NCI-H146 treated with DMSO at 0.1 percent for 48 hours (cell line): Measurements from ENCODE around the gene SELENBP1.

Source experiments
- DNase-seq: peaks from one replicate; lab custom pipeline; 2025; ENCODE audit not compliant: unreplicated experiment; lab: John Stamatoyannopoulos, UW

The SELENBP1 gene

DNA sequence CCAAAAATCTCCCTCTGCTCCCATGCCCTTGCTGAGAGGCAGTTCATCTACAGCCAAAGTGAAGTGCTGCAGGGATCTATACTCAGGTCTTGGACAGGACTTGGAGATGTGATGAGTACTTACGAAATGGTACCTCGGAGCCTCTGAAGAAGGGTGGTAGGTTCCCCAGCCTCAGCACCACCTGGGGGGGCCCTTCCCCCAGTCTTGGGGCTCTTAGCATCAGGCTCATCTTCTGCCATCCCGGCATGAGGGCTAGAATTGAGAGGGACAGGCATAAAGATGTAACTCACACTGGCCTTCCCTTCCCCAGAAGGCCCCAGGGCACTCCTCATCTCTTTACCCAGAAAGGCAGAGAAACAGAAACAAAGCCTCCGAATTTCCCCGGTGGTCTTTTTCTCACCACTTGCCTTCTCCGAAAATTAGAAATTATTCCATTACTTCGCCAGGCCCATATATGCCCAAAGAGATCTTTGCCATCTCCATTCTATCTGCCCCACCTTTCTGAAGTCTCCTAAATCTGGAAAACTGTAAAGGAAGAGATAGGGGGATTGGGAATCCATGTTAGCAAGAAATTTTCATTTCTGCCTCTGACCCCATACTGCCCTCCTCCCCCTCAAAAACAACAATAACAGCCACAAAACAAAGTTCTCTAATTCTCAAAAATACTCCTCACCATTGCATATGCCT is 26.3 kb downstream of the SELENBP1 start:
- DNase-seq: no peak

DNA sequence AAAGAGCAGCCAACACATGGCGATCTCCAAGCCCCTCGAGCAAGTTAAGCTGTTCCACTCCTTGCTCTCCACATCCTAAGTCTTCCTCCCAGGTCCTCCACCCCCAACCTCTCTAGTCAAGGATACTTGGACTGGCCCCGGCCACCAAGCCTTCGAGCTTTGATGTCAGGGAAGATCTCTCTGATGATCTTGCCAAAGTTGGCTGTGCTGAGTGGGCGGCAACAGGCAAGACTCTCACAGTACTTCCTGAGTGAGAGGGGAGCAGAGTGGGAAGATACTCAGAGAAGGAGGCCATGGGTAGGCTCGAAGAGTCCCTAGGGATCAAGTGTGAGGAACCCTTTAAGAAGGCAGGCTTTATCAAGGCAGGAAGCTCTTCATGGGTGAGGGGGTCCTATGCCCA is 28.2 kb downstream of the SELENBP1 start:
- no peak for DNase-seq

DNA sequence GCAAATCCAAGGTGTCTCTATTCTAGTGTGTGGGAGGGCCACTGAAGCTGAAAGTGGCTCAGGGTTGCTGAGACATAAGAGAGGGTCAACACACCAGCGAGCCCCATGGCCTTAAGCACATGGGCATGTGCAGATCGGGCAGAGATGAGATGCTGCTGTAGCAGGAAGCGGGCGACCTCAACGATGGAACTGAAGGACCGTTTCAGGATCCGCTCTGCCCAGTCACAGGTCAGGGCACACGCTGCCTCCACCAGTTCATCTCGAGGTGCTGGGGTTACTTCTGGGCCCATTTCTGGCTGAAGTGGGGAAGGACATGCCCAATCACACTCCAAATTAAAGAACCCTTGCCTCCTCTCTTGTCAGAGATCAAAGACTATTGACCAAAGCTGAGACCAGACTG is 28.9 kb downstream of the SELENBP1 start:
- no peak for DNase-seq

DNA sequence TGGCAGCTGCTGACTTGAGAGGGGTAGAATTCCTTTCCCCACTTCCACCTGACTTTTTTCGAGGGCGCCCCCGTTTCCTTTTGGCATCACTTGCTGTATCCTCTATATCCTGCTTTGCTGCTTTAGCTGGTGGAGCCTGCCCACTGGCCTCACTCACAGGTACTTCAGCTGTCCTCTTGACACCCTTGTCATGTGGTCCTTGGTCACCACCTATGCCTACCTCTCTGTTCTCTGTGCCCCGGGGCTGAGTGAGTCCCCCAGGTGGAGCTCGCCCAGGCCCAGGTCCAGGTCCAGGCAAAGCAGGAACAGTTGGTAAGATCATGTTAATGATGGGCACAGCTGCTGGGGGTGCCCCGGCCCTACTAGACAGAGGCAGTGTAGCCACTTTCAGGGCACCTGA is 29.9 kb downstream of the SELENBP1 start:
- no peak for DNase-seq

DNA sequence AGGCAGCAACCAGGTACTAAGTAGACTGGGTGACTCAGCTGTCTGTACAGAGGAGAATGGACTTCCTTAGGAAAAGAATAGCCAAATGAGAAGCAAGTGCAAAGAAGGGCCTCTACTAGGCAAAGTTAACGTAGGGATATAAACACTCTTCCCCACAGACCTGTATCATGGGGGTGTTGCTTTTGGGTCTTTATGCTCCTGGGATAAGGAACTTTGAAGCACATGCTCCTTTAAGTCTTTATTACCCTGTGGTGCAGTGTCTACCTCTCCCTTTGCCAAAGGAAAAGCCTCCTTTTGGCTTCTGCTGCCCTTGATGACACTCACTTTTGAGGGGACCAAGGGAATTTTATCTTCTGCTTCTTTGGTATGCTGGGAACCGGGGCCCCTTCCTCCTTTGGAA is 30.5 kb downstream of the SELENBP1 start:
- no peak for DNase-seq

DNA sequence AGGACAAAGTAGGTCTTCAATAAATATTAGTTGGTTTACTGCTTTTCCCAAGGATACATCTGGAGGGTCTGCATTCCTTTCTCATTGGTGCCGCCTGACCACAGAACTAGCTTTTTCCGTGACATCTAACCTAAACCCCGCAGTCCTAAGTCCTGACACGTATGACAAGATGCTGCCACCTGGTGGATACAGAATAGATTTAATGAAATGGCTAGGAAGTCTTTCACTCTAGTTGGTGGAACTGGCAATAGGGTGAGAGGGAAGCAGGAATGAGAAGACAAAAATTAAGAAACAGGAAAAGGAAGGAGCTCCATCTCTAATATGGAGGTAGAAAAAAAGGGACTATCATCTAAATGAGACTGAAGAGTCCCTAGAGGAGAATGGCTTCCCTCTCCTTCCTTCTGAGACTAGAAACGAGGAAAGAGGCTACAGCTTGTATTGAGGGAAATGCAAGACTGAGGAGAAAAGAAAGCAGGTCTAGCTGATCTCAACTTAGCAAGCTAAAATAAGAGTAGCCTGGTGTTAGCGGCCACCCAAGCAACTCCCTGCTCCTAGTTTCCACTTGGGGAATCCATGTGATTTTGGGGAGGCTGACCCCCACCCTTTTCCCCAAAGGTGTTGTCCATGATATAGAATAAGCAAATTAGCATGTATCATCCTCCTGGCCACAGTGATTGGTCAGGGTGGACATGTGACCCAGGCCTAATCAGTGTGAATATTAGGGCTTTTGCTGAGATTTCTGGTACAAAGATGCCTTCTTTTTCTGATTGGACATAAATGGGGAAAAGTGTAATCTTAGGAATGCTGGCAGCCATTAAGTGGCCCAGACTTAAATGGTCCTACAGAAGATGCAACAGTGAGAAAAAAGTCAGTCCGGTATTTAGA is 31.4 kb downstream of the SELENBP1 start:
- DNase-seq: peak; percentile 65

DNA sequence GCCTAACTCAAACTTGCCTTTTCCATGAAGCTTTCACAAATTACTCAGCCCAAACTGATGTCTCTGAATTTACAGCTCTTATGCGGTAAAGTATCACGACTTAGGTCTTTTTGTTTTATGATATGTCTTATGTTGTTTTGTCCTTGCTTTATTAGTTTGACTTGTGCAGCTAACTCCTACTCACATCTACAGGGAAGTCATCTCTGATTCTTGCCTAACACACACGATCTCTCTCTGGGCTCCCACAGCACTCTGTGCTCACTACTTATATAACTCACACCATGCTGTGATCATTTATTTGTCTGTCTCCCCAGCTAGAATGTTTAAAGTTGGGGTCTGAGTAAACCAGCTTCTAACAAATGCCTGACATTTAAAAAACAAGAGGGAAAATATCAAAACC is 35.9 kb downstream of the SELENBP1 start:
- DNase-seq: no peak

DNA sequence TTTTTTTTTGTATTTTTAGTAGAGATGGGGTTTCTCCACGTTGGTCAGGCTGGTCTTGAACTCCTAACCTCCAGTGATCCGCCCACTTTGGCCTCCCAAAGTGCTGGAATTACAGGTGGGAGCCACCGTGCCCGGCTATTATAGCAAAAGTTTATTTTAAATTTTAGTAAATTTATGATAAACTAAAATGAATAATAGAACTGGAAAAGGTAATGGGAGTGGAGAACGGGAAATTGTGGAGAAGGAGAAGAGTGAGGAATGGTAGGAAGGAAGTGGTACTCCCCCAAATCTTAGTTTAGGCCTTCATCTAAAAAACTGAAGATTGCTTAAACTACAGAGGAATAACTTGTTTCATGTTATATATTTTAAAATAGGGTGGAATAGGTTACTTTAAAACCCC is 37.7 kb downstream of the SELENBP1 start:
- no peak for DNase-seq

DNA sequence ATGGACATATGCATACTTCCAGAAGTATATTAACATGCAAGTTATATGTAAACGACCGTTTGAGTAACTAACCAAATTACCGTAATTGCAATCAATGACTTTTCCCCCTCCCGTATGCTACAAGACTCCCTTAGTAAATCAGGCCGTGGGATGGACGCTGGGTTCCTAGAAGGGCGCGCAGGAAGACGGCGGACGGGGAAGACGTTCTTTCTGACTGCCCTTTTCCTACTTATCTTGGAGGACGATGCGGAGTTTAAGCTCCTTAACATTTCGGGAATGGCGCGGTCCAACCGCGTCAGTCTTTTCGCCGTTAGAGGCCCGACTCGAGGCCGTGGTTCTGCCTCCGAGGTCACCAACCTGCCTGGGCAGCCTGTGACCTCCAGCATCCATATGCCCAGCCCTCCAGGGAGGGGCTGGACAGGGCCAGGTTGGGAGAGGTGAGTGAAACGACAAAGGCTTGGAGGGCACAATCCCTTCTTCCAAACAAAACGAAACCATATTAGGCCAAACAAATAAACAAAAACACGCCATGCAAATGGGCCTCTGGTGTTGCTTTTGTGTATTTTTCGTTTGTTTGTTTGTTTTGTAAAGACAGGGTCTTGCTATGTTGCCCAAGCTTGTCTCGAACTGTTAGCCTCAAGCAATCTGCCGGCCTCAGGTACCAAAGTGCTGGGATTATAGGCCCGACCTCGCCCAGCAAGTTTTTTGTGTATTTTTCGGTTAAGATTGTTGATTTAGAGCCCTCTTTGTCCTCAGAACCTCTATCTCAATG is 44.4 kb downstream of the SELENBP1 start:
- peak; percentile 47 for DNase-seq

DNA sequence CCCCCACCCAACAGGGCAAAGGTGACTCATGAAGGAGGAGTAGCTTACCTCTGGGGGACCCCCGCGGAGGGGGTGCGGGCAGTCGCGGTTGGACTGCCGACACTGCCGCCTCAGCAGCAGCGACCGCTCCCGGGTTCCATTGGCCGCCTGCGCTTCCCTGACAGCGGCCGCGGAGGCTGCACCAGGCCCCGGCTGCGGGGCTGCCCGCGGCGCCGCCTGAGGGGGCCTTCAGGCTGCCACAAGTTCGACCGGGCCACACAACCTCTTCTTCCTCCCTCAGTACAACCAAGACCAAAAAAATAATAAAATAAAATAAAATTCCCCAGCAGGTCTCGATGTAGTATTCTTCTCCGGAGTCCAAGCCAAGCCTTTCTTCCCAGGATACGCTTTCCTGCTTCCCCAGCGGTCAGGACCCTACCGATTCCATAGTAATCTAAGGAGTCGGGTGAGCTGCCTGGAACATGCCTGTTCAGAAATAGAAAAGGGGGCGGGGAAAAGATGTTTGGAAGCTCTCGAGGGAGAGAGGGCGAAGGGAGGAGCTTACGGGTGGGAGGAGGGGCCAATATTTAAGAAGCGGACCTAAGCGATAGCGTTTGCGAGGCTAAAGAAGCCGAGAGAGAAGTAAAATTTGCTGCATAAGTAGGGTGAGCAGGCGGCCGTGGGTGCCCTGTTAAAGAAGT is 45.1 kb downstream of the SELENBP1 start, which contains the start of gene PI4KB:
Gene PI4KB, minus strand, starts transcription at position 194 of the 680 bp plus-strand sequence. CDS start 10,935 bp downstream, outside the sequence.
- peak; percentile 99 for DNase-seq

DNA sequence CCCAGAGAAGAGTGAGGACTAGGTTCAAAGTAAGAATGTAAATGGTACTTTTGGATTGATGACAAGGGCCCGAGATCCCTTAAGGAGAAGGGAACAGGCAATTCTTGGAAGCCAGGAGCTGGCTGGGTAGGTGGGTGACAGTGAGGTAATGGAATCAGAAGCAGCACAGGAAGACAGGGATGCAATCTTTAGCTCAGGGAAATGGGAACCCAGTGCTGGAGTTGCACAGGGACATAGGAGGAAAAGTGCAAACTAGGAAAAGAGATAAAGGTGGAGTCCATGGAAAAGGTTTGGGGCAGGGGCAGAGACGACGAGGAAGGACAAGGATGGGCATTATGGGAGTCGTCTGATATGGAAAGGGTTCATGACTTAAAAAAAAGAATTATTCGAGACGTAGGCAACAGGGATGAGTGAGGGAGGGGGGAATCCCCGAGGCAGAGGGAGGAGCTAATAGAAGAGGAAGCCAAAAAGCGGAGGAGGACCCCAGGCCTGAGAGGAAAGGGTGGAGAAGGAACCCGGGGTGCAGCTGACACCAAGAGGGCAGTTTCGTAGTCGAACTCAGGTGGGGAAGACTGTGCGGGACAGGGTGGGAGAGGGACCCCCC is 45.8 kb downstream of the SELENBP1 start:
- DNase-seq: peak; percentile 35

DNA sequence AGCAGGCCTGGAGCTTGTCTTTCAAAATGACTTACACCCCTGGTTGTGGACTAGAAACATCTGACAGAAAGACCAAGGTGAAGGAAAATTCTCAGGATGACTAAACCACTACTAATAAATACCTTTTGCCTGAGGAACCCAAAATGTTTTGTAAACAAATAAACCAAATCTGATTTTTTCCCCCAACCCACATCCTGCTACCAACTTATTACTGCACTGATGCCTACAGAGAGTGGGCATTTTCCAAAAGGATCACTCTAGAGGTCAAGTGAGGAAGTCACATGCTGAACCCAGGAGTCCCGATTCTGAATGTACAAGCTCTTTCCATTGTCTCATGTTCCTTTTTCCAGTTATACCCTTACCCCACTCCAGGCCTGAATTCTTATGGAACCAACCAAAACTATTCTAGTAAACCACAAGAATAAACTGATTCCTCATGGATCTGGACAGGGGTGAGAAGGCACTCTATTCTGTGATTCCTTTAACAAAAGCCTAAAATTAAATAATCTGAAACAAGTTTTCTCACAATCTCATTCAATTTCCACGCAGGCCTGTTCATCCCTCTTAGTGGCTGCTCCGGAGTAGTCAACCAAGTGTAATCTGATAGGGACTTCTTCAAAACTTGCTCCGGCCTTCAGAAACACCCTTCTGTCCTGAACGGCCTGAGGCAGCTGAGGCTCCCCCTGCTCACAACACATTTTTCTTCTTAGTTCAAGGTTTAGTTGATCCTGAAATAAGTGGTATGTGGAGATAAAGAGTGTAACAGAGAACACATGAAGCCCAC is 46.7 kb downstream of the SELENBP1 start:
- no peak for DNase-seq

DNA sequence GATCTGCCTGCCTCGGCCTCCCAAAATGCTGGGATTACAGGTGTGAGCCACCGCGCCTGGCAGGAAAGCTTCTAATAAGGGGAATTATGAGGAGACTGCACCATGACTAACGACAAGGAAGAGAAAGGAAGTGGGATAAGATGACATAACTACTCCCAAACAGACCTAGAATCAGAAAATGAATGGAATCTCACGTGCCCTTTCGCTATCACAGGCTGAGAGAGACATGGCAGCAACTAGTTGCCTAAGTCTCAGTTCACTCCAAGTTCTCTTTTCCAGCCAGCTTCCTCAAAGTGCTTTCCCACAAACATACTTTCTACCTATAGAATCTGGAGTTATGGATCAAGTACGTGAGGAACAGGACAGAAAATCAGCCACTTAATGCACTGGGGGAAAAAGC is 47.3 kb downstream of the SELENBP1 start:
- DNase-seq: no peak

DNA sequence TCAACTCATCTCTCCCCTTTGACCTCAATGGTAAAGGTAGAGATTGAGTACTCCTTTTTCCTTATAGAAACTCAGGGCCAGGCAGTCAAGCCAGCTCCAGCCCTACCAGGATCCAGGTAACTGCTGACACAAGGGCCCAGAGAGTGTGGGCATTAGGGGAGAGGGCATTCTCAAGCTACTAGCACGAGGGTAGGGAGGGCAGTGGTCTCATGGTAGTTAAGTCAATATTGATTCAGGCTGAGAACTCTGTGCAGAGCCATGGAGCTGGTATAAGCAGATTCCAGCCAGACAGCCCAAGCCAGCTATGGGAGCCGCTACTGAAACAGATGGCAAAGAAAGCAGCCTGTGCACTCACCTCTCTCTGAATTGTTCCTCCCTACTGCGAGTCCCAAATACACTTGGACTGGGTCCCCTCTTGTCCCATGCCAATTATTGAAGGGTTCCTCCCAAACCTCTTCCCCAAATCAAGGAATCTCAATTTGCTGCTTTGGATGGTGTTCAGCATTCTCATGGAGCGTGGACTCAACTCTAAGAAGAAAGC is 48.0 kb downstream of the SELENBP1 start:
- DNase-seq: no peak

DNA sequence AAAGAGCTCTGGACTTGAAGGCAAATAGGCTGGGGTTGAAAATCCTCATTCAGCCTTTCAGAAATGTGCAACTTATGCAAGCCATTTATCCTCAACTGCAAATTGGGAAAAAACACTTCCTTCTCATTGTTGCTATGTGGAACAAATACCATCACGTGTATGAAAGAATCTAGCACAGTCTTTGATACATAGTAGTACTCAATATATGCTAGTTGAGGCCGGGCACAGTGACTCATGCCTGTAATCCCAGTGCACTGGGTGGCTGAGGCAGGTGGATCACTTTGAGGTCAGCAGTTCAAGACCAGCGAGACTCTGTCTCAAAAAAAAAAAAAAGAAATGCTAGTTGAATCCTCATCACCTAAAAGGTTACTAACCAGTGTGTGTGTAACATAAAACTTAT is 53.5 kb downstream of the SELENBP1 start:
- no peak for DNase-seq

DNA sequence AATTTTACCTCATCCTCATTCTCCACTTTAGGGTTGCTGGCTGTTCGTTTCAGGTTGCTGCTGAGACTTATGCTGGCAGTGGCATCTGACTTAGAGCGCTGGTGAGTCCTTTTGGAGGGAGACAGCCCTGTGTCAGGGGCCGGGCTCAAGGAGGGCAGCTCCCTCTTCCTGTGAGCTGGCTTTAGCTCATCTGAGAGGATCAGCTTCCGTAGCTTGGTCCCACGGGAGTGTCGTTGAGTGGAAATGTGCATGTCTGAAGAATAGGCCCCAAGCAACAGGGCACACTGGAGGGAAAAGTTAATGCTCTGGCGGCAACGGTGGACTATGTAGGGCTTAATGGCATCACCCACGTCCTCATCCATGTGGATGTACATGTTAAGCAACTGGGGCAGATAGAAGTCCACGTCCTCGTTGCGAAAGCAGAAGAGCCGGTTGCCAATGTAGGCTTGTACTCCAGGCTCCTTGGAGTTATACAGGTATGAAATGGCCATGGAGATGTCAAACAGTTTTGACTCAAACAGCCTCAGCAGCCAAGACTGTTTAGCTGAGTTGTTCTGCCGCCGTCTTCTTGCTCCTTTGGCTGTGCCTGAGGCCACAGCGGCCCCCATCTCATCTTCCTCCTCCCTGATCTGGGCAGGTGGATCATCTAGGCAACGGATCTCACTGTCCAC is 56.8 kb downstream of the SELENBP1 start:
- no peak for DNase-seq
